ENCODE data around the gene POTEF.
"Not testable (repeated sequence)": the region's sequence is repeated elsewhere in the genome, so short reads cannot be mapped to it uniquely, and the experiment has no call there.

DNA sequence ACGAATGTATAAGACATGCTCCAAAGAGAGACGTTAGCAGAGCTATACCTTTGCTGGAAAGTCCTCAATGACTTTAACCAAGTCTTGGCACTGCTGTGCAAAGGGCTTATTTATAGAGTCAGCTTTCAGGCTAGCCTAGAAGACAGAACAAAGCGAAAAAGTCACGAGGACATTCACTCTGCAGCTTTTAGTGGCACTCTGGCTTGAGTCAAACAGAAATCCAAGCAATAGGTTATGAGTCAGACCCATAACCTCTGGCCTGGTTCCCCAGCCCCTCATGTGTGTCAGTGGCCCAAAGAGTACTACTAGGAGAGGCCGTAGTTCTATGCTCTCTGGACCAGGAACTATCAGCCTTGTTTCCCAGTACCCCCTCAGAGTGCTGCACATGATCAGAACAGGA, 45.8 kb upstream of the POTEF start:
- not testable (repeated sequence) for TF ChIP-seq POLR2A (IDR thresholded peaks at IDR 0.05; ENCODE audit: low read length); GATA1 (IDR thresholded peaks at IDR 0.05; ENCODE audit: low read depth, low read length)

Measured in erythroblast (primary cell).